Measurements from ENCODE around the gene ITSN2.

The ITSN2 gene

DNA sequence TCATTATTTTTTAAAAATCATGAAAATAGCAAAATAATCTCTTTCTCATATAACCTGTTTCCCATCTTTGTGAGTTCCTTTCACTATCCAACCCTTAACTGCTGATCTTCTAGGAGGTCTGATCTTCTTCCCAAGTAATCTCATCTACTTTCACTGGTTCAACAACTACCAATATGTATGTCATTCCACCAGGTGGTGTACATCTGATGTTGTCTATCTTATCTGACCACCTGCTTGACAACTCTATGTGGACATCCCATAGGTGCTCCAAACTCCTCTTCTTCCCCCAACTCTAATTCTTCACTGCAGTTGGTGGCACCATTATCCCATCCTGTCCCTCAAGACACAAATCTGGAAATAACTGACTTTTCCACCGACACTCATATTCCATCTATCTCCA, 123.0 kb downstream of the ITSN2 start:
- TF ChIP-seq, protein P1, sequence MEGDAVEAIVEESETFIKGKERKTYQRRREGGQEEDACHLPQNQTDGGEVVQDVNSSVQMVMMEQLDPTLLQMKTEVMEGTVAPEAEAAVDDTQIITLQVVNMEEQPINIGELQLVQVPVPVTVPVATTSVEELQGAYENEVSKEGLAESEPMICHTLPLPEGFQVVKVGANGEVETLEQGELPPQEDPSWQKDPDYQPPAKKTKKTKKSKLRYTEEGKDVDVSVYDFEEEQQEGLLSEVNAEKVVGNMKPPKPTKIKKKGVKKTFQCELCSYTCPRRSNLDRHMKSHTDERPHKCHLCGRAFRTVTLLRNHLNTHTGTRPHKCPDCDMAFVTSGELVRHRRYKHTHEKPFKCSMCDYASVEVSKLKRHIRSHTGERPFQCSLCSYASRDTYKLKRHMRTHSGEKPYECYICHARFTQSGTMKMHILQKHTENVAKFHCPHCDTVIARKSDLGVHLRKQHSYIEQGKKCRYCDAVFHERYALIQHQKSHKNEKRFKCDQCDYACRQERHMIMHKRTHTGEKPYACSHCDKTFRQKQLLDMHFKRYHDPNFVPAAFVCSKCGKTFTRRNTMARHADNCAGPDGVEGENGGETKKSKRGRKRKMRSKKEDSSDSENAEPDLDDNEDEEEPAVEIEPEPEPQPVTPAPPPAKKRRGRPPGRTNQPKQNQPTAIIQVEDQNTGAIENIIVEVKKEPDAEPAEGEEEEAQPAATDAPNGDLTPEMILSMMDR (conservative IDR thresholded peaks at IDR 0.05; ENCODE audit: low read depth, low read length), result peak; percentile 8
- no peak overlapping the region for H3K4me3 ChIP-seq (ENCODE audit: low read depth, low read length)
- DNase-seq (ENCODE audit: low read depth), result no peak

DNA sequence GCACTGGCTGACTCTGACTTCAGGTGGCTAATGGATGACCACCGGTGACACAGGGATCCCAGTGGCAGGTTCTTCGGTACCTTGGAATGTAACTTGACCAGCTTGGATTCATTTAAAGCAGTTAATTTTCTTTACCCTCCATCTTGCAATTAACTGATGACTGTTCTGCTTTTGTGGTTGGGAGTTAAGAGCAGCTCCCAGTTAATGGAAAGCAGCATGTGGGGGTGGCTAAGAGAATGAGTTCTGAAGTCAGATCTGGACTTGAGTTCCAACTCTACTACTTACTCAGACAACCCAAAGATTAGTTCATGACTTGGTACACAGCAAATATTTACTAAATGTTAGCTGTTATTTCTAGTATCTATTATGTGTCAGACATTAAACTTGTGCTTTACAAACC, 127.0 kb downstream of the ITSN2 start:
- TF ChIP-seq, protein P1 (conservative IDR thresholded peaks at IDR 0.05; ENCODE audit: low read depth, low read length), result no peak
- H3K4me3 ChIP-seq (ENCODE audit: low read depth, low read length), result no peak overlapping the region
- no peak for DNase-seq (ENCODE audit: low read depth)

DNA sequence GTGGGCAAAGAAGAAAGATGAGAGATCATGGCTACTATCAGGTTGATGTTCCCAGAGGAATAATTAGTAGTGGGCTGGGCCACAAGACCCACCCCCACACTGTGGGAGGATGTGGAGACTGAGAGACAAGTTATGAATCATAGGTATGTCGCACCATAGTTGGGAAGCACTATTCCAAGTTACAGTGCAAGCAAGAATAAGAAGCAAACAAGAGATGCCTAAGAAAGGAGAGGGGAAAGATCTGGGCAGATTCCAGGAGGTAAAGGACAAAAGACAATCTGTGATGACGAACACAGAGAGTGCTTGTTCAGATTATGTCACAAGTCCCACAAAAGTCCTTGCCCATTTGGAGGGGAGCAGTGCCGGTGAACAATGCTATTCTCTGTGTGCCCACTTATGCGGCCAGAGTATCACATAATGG, 128.9 kb downstream of the ITSN2 start:
- H3K4me3 ChIP-seq (ENCODE audit: low read depth, low read length), result no peak overlapping the region
- TF ChIP-seq, protein P1 (conservative IDR thresholded peaks at IDR 0.05; ENCODE audit: low read depth, low read length), result no peak
- DNase-seq (ENCODE audit: low read depth), result peak; percentile 41

DNA sequence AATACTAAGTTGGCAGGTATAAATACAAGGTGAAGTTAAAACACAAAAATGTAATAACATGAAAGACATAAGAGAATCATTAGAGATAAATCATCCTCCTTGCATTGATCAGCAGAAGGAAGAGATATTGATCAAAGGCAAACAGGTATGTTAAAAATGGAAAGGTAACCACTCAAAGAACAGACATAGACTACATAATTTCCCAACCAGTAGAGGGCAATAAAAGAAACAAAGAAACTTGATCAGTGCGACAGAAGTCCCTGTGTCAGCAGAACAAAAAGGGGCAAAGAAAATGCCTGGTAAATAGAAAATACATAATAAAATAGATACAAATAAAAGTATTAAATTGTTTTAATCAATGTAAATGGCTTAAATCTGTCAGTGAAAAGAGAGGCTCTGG, 131.9 kb downstream of the ITSN2 start:
- peak; percentile 38 for DNase-seq (ENCODE audit: low read depth)
- TF ChIP-seq, protein P1 (conservative IDR thresholded peaks at IDR 0.05; ENCODE audit: low read depth, low read length), result peak; percentile 49
- H3K4me3 ChIP-seq (ENCODE audit: low read depth, low read length), result no peak overlapping the region

DNA sequence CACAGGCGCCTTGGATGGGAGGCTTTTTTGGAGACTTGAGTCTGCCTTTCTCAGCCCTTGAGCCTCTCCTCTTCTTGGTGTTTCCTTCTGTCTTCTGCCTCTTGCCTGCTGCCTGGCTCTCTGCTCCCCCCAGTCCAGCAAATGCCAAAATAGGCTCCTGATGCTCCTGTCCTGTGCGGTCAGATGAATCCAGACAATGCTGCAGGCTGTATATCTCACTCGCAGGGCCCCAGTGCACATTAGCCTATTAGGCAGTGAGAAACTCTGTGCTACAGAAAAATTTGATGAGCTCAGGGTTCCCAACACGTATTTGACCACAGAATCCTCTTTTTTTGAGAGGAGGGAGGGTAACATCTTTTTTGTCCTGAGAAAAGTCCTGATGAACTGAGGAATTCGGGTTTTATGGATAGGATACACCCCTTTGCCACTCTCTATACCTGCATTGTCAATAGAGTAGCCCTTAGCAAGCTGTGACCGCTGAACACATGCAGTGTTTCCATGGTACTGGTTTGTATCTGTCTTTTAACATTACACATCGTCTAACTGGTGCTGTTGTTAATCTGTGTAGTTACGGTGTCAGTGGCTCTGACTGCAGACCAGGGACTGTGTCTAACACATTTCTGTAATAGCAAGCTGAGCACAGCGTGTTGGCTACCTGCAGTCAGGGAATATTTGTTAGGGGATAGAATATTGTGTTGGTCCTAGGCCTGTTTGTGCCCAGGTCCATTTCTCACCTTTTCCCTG, 134.7 kb downstream of the ITSN2 start:
- no peak overlapping the region for H3K4me3 ChIP-seq (ENCODE audit: low read depth, low read length)
- DNase-seq (ENCODE audit: low read depth), result no peak
- TF ChIP-seq, protein P1 (conservative IDR thresholded peaks at IDR 0.05; ENCODE audit: low read depth, low read length), result no peak

DNA sequence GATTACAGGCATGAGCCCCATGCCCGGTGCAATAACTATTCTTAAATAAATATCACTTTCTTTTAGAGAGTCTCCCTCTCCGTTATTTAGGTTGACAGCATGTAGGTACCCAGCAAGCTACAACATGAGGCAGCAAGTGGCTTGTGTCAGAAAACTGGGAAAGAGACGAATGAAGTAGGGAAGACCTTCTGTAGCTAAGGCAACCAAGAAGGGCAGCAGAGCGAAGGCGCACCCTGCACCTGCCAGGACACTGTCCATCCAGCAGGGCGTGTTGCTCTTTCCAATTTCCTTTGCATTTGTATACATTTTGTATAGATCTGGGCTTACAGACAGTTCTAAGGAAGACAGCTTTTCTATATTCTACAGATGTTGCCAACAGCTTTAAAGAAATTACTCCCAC, 137.4 kb downstream of the ITSN2 start:
- no peak overlapping the region for H3K4me3 ChIP-seq (ENCODE audit: low read depth, low read length)
- TF ChIP-seq, protein P1 (conservative IDR thresholded peaks at IDR 0.05; ENCODE audit: low read depth, low read length), result no peak
- DNase-seq (ENCODE audit: low read depth), result no peak
